MCF 10A (cell line): ENCODE results near the gene DLG3. TPM values are rescaled to one million over a fixed set of nuclear protein-coding genes. Genes with fewer than 3 reads are reported as not detected.

Experiments used
- BruUV-seq: library from RNA; stranded (reverse); fragments of 400-500 nt; replicated peaks from 2 replicates; lab custom pipeline; 2021; lab: Mats Ljungman, UMichigan
- CTCF ChIA-PET: fragments of 300-600 bp; sonication (Branson Sonifier 250); formaldehyde crosslinking; extraction: SDS; loops from one replicate; lab custom pipeline; 2021; ENCODE audit warnings: antibody characterized with exemption, inconsistent platforms; lab: Yijun Ruan, JAX
- POLR2A ChIA-PET: fragments of 300-600, 350-650 bp; sonication (Branson Sonifier 250); formaldehyde crosslinking; extraction: SDS; loops from one replicate; lab custom pipeline; 2020; ENCODE audit warnings: antibody characterized with exemption, inconsistent platforms; lab: Yijun Ruan, JAX
- DNase-seq: peaks from one replicate; pipeline ENCODE4 v3.0.0-alpha.2; 2018; ENCODE audit not compliant: unreplicated experiment
- H3K27ac Mint-ChIP-seq: one replicate; pipeline ENCODE4 v1.8.0; 2022; ENCODE audit warnings: mild to moderate bottlenecking, low read depth, mixed read lengths; ENCODE audit not compliant: unreplicated experiment
- H3K27me3 Mint-ChIP-seq: one replicate; pipeline ENCODE4 v1.8.0; 2022; ENCODE audit warnings: mixed read lengths; ENCODE audit not compliant: insufficient read depth, unreplicated experiment
- H3K36me3 Mint-ChIP-seq: one replicate; pipeline ENCODE4 v1.8.0; 2022; ENCODE audit warnings: mild to moderate bottlenecking, moderate library complexity, mixed read lengths; ENCODE audit not compliant: insufficient read depth, unreplicated experiment
- H3K4me1 Mint-ChIP-seq: one replicate; pipeline ENCODE4 v1.8.0; 2022; ENCODE audit warnings: mixed read lengths; ENCODE audit not compliant: insufficient read depth, unreplicated experiment
- H3K4me3 Mint-ChIP-seq: one replicate; pipeline ENCODE4 v1.8.0; 2022; ENCODE audit warnings: mild to moderate bottlenecking, moderate library complexity, mixed read lengths; ENCODE audit not compliant: unreplicated experiment
- H3K9me3 Mint-ChIP-seq: one replicate; pipeline ENCODE4 v1.8.0; 2022; ENCODE audit warnings: mixed read lengths; ENCODE audit not compliant: unreplicated experiment
- intact Hi-C: fragments of 100-400 bp; cut with micrococcal nuclease; formaldehyde crosslinking; loops from 2 replicates; pipeline ENCODE4 v1.14.1; 2022
- total RNA-seq: library from RNA; stranded (reverse); gene quantifications from 2 replicates; pipeline ENCODE4 v1.2.3, GENCODE V29; 2022
- TF ChIP-seq, protein P1 (sequence below): fragments of 200-600 bp; IDR thresholded peaks from one replicate; pipeline ENCODE4 v1.8.0; 2022; ENCODE audit warnings: antibody characterized with exemption, mild to moderate bottlenecking; ENCODE audit not compliant: unreplicated experiment

Gene DLG3
- total RNA-seq, 1 experiment from 2014 or later: 12.8 TPM

DNA sequence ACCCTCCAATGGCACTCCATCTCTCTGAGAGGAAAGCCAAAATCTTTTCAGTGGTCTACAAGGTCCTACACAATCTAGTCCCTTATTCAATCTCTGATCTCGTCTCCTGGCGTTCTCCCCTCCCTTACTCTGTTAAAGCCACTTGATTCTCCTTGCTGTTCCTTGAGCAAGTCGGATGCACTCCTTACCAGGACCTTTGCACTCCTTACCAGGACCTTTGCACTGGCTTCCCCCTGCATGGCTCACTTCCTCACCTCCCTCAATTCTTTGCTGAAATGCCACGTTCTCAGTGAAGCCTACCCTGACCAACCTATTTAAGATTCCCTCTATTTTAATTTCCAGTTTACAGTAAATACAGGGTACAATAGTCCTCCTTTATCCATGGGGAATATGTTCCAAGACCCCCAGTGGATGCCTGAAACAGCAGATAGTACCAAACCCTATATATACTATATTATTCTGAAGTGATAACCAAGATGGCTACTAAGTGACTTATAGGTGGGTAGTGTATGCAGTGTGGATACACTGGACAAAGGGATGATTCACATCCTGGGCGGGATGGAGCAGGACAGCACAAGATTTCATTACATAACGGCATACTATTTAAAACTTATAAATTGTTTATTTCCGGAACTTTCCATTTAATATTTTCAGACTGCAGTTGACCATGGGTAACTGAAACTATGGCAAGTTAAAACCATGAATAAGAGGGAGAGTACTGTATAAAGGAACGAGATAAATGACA lies 6.5 kb upstream of the DLG3 start:
- TF ChIP-seq, protein P1, sequence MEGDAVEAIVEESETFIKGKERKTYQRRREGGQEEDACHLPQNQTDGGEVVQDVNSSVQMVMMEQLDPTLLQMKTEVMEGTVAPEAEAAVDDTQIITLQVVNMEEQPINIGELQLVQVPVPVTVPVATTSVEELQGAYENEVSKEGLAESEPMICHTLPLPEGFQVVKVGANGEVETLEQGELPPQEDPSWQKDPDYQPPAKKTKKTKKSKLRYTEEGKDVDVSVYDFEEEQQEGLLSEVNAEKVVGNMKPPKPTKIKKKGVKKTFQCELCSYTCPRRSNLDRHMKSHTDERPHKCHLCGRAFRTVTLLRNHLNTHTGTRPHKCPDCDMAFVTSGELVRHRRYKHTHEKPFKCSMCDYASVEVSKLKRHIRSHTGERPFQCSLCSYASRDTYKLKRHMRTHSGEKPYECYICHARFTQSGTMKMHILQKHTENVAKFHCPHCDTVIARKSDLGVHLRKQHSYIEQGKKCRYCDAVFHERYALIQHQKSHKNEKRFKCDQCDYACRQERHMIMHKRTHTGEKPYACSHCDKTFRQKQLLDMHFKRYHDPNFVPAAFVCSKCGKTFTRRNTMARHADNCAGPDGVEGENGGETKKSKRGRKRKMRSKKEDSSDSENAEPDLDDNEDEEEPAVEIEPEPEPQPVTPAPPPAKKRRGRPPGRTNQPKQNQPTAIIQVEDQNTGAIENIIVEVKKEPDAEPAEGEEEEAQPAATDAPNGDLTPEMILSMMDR: no peak
- Mint-ChIP-seq H3K4me1 (peaks cover 10% of the 10 kb centered on the region), H3K27me3 (peaks cover 58% of the 10 kb centered on the region), H3K27ac (no peak overlapping the region), H3K36me3 (peaks cover 5% of the 10 kb centered on the region), H3K9me3 (no peaks in the 10 kb centered on the region), H3K4me3 (no peak overlapping the region)
- DNase-seq: peak; percentile 43
- ChIA-PET POLR2A (no interaction called here), CTCF (interaction anchor here (1.0 kb wide), 1 partner anchor 13 kb away, joined by 3 read pairs; no protein-coding TSS in a partner anchor)
- intact Hi-C loops: loop anchor here (10.0 kb wide), 1 partner anchor 303 kb away; the partner anchor contains the start of gene IGBP1
- no TSS peak for BruUV-seq

DNA sequence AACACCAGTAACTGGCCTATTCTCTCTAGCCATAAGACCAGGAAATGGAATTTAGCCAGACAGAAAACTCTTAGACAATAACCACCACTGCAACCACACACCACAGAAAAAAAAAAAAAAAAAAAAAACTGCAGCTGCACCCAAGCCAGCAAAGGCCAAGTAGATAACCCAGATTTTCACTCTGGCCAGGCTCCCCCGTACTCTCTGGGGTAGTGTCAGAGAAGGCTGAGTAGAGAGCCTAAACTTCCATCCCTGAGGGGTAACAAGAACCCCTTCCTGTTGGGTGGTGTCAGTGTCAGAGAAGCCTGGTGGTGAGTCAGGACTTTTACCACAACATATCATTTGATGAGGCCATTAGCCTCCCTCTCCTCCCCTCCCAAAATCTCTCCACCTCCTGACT lies 5.6 kb upstream of the DLG3 start:
- ChIA-PET CTCF (interaction anchor here (0.7 kb wide), 1 partner anchor 522 kb away, joined by 3 read pairs; no protein-coding TSS in a partner anchor), POLR2A (no interaction called here)
- intact Hi-C loops: loop anchor here (10.0 kb wide), 1 partner anchor 304 kb away; the partner anchor contains the start of gene IGBP1
- Mint-ChIP-seq H3K4me3 (no peak overlapping the region), H3K9me3 (no peaks in the 10 kb centered on the region), H3K27me3 (peaks cover 56% of the 10 kb centered on the region), H3K36me3 (peaks cover 5% of the 10 kb centered on the region), H3K27ac (no peak overlapping the region), H3K4me1 (peaks cover 10% of the 10 kb centered on the region)
- DNase-seq: peak; percentile 14
- TF ChIP-seq, protein P1: no peak
- BruUV-seq: no TSS peak

DNA sequence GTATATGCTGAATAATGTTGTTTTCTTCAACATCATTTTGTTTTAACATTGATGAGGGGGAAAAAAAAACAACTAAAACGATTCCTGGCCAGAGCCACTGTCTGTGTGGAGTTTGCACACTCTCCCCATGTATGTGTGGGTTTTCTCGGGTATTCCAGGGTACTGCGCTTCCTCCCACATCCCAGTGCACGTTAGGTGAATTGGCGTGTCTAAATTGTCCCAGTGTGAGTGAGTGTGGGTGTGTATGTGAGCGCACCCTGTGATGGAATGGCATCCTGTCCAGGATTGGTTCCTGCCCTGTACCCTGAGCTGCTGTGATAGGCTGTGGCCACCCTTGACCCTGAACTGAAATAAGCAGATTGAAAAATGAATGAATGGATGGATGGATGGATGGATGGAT lies 2.4 kb upstream of the DLG3 start:
- H3K9me3 Mint-ChIP-seq: no peaks in the 10 kb centered on the region
- no TSS peak for BruUV-seq
- H3K4me3 Mint-ChIP-seq: no peak overlapping the region
- DNase-seq: no peak
- intact Hi-C loops: no loop called here
- TF ChIP-seq, protein P1: no peak
- ChIA-PET CTCF (interaction anchor here (0.6 to 2.3 kb wide), 3 partner anchors 10 to 740 kb away, joined by 3 to 10 read pairs (median 3); no protein-coding TSS in a partner anchor), POLR2A (interaction anchor here (0.8 to 1.2 kb wide), 2 partner anchors 14 to 36 kb away, joined by 3 read pairs; no protein-coding TSS in a partner anchor)
- H3K36me3 Mint-ChIP-seq: no peaks in the 10 kb centered on the region
- peaks cover 58% of the 10 kb centered on the region for H3K27me3 Mint-ChIP-seq
- H3K4me1 Mint-ChIP-seq: peaks cover 10% of the 10 kb centered on the region
- no peak overlapping the region for H3K27ac Mint-ChIP-seq

- Mint-ChIP-seq H3K4me1 (no peaks in the 10 kb centered on the region), H3K27me3 (peaks cover 52% of the 10 kb centered on the region), H3K4me3 (no peak overlapping the region), H3K27ac (no peak overlapping the region), H3K36me3 (no peaks in the 10 kb centered on the region), H3K9me3 (no peaks in the 10 kb centered on the region)
- TF ChIP-seq, protein P1: no peak
- CTCF ChIA-PET: interaction anchor here (0.7 to 1.1 kb wide), 2 partner anchors 109 to 220 kb away, joined by 4 read pairs; no protein-coding TSS in a partner anchor
- POLR2A ChIA-PET: no interaction called here
- no peak for DNase-seq
- no TSS peak for BruUV-seq
- intact Hi-C loops: no loop called here
Measured at GRCh38 chrX:70444946-70445656, 466 bp downstream of the DLG3 start.
